ENCODE measurements around the gene ABAT.
"Not testable (repeated sequence)": the region's sequence is repeated elsewhere in the genome, so short reads cannot be mapped to it uniquely, and the experiment has no call there.

Gene ABAT

DNA sequence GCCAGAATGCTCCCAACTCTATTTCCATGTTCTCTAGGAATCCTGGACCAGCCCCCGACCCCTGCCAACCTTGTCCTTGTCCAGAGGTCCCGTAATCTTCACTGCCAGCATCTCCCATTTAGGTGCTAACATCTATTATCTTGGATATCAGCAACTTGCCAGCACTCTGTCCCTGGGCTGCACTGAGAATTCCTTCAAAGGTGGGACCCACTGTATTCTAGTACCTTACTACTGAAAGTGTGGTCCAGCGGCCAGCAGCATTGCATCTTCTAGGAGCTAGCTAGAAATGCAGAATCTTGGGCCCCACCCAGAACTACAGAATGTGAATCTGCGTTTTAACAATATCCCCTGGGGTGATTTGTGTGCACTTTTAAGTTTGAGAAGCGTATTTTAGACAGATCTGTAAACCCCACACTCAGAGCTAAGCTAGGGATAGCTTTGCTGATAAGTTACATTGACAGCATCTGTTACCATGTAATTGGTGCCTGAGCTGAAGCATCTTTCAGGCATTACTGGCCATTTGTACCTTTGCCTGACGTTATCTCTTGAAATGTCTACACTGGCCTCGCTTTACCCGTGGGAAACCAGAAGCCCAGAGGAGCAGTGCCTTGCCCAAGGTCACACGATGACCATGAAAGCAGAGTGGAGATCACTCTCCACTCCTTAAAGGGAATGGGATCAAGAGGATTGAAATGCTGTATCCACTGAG is 8.3 kb downstream of the ABAT start:
- DNase-seq: no peak

DNA sequence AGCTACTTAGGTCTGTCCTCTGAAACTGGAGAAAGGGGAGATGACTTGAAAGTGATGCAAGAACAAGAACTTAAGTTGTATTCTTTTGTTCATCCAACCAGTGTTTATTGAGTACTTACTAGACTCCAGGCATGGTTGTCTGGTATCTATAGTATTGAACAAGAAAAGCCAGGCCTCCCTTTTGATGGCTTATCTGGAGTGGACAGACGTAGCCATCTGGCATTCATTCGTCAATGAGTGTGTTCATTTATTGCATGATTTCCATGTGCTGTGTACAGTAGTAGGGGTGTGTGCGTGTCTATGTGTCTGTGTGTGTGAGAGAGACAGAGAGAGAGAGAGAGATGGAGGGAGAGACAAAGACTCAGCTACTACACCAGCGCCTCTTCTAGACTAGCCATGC is 9.2 kb downstream of the ABAT start:
- no peak for DNase-seq

DNA sequence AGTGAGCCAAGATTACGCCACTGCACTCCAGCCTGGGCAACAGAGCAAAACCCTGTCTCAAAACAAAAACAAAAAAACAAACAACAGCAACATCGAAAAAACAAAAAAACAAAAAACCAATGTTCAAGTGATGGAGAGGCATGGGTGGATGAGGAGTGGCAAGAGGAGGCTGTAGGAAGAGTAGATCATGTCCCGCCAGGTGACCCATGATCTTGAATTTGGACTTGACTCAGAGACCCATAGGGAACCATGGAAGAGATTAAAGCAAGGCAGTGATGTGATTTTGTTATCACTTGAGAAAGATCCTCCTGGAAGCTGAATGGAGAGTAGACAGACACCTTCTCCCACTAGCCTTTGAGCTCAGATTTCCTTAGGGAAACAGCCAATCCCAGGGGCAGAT is 11.2 kb downstream of the ABAT start:
- no peak for DNase-seq

DNA sequence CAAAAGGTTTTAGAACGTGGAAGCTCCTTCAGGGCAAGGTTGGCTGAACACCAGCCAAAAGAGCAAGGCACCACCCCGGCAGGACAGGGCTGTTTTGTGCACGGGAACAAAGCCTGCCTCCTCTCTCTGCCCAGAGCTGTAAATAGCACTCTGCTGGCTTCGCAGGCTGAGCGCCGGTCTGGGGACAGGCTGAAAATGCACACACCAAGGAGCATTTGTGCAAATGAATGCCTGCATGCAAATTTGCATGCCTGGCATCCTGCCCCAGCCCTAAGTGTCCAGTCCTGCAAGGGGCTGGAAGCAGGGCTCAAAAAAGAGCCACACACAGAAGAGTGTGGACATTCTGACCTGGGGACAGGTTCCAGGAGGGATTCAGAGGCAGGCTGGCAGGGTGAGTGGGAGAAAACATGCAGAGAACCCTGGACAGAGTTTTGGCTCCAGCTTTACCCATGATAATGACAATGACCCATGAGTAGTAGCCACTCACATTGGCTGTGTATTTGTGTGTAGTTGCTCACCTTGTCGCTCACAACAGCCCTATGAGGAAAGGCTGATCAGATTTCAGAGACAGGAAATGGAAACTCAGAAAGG is 11.7 kb downstream of the ABAT start:
- DNase-seq: no peak

DNA sequence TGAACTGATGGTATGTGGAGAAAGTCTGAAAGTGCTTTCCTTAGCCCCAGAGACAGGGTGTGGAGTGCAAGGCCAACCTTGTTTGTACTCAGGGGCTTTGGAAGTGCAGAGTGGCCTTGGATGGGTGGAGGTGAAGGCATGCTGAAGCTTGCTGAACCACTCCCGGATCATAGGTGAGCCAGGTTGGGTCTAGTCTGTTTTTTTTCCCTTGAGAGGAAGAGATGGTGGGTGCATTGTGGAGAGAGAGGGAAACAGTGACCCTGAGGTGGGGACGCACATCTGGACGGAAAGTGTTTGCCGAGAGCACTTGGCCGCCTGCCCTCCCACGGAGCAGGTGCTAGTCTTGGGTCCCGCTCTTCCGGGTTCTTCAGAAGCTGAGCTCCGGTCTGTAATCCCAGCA is 12.5 kb downstream of the ABAT start:
- no peak for DNase-seq

DNA sequence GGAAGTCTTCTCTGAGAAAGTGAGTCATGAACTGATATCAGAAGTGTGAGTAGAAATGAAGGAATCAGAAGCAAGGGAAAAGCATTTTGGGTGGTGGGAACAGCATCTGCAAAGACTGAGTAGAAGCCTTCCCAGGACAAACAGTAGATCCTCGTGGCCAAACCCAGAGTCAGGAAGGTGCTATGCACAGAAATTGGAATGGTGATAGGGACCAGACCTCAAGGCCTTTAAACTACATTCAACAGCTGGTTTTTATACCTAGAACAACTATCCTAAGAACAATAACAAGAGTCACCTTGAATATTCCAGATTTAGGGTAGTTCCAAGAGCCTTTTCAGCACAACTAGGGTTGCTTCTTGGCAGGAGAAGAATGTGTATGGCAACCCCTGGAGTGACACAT is 15.3 kb downstream of the ABAT start:
- DNase-seq: no peak

DNA sequence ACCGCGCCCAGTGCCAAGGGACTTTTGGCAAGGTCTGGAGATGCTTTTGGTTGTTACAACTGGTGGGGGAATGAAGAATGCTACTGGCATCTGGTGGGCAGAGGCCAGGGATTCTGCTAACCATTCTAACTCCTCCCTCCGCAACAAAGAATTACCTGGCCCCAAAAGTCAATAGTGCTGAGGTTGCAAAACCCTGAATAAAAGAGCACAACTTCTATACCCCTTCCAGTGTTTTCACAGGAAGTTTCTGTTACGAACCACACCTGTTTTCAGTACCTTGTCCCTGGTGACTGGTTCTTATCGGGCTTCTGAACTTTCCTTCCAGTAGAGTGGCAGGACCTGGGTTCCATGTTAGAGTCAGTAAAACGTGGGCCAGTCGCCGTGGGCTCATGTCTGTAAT is 17.3 kb downstream of the ABAT start:
- DNase-seq: no peak

DNA sequence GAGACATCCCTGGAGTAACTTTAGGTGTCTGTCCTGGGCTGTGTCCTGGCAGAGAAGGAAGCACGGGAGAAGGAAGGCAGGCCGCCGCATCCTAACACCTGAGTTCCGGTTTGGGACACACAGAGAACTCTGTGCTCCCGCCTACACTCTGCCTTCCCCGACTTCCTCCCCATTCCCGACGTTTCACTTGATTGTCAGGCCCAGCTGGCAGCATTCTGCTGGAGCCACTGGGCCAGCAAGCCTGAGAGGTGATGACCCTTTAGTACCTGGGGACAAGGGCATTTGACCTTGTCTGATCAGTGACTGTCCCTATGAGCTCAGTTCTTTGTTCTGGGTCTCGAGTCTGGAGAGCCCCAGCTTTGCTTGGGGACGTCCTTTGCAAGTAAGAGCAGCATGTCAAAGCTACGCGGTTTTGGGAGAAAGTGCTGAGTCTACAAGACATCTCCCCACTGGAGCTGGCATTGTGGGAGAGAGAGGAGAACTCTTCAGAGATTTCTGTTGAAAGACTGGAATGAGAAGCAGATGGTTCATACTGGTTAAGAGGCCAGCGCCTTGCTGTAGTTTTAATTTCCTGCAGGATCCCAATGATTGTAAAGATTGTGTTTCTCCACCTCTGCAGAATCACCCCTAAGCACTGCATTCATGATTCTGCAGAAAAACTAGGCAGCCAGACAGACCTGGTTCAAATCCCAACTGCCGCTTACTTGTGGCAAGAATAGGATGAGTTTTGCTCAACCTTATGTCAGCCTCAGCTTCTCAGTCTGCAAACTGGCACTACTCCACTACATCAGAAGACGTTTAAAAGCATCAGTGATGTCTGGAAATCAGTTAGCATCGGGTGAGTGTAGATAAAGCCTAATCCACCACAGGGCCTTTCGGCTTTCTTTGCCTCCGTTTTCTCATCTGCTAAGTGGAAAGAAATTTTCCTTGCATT is 20.6 kb downstream of the ABAT start:
- DNase-seq: no peak

DNA sequence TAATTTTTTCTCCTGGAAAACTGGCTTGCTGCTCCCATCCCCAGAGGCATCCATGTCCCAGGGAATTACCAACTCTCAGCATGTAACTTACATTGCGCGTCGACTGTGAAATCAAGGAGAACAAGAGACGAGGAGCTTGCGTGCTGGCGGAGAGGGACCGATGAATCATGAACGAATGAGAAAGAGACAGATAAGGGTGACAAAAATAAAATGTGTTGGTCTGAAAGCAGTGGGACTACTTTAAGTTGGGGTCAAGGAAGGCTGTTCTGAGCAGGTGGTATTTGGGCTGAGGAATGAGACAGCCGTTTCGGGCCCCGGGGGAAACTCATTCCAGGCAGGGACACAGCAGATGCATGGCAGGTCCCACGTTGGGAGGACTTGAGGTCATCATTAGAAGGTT is 22.5 kb downstream of the ABAT start:
- no peak for DNase-seq

DNA sequence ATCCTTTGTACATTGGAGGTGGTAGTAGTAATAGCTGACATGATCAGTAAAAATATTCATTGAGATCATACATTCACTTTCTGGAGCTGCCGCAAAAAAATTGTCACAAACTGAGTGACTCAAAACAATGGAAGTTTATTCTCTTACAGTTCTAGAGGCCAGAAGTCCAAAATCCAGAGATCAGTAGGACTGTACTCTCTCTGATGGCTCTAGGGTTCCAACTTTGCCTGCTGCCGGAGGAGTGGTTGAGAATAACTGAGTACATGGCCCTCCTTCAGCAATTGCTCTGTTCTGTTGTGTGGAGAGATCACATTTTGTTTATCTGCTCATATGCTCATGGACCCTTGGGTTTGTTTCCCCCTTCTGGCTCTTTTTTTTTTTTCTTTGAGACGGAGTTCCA is 23.5 kb downstream of the ABAT start:
- DNase-seq: no peak

DNA sequence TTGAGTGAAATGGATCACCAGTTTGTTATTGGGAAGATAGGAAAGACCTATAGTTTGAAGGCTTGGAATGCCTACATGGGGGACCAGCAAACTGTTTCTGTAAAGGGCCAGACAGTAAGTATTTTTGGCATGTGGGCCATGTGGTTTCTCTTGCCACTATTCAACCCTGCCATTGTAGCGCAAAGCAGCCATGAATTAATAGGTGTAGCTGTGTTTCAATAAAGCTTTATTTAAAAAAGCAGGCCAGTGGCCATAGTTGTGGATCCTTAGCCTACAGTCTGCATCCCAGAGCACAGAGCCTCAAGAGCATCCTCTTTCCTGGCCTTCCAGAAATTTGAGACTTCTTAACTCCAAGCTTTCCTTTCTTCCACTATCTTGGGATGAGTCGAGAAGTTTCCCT is 29.3 kb downstream of the ABAT start:
- no peak for DNase-seq

DNA sequence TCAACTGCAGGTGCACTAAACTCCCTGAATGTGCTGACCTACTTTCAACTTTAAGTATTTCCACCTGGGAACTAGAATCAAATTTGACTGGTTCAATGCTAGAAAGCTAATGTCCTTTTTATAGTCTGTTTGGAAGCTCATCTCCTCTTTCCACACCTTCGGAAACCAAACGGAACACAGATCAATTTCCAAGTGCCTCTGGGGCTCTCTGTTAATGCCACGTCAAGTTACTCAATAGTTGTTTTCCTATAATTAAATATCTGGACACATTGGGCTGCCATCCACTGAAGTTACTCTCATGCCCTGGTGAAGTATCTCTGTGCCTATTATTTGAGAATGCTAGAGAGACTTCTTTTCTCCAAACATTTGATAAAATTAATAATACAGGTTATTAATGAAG is 29.7 kb downstream of the ABAT start:
- no peak for DNase-seq

DNA sequence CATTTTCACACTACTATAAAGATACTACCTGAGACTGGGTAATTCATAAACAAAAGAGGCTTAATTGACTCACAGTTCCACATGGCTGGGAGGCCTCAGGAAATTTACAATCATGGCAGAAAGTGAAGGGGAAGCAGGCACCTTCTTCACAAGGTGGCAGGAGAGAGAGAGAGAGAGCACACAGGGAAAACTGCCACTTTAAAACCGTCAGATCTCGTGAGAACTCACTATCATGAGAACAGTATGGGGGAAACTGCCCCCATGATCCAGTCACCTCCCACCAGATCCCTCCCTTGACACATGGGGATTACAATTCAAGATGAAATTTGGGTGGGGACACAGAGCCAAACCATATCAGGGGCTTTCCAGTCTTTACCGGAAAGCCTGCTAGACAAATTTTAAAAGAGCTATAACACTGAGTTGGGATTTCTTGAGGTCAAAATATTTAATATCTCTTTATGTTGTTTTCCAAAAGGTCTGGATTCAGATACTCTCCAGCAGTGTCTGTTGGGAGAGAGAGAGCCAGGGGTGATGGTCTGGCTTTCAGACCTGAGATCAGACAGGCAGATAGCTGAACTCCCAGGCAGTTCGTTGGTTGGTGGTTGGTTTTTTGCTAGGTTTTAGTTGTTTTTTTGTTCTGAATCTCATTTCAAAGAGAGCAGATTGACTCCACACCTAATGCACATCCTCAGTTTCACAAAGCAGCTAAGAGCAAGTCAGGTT is 30.8 kb downstream of the ABAT start:
- not testable (repeated sequence) for DNase-seq

DNA sequence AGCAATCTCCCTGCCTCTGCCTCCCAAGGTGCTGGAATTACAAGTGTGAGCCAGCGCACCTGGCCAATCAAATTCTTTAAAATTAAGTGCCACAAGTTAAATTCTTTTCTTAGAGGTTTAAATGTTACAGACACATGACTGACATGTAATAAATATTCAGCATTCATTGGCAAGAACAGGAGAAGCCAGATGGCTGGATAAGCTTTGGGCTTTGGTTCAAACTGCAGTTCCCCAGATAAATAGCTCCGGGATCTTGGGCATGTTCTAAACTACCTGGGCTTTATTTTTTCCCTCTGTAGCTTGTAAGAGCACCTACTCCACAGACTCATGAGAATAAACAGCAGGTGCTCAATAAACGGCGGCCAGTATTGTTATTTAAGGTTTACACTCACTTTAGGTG is 34.1 kb downstream of the ABAT start:
- DNase-seq: no peak

DNA sequence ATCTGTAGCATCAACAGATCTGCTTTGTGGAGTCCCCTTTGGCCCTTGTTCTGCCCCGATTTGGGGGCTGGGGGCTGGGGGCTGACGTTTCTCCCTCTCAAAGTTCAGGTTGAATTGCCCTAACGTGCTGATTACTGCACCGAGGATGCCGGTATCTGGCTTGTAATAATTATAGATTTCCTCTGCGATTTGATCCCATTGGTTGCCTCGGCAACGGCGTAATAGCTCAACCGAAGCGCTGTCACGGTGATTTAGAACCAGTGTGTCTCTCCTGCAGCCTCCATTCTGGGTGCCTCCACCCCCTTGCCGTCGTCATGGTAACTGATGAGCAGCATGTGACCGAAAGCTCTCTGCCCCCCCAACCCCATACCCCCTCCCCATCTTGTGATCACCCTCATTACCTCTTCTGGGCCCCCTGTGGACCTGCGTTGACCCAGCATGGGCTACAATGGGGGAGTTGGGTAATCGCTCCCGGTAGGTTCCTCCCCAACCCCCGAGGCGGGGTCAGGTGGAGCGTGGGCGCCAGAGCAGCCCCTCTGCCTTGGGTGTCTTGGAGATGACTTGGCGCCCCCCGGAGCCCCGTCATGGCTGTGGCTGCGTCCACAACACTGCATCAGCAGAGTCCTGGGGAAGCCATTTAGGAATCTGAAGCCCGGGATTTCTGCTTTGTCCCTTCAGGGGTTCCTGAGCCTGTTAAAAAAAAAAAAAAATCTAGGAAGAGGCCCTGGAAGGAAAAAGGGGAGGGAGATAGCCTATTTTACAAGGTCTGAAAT is 38.4 kb downstream of the ABAT start:
- DNase-seq: no peak

DNA sequence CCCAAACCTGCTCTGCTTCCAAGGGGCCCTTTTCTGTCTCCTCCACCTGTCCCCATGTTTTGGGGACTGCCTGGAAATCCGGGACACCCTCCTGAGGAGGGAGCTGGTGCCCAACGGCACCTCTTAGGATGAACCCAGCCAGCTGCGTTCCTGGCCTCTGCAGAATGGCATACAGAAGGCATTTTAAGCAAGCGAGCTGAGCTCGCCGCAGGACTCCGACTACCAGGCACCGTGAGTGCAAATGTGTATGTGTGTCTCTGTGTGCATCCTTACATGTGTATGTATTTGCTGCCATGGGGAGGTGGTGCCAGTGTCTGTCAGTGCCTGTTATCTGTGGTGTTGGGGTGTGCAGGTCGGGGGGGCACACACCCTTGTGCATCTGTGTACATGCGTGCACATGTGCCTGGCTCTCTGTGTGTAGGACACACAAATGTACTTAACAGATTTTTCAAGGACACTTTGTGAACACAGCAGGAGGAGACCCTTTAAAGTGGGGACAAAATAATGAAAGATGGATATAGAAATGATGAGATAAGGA is 39.3 kb downstream of the ABAT start:
- DNase-seq: no peak

DNA sequence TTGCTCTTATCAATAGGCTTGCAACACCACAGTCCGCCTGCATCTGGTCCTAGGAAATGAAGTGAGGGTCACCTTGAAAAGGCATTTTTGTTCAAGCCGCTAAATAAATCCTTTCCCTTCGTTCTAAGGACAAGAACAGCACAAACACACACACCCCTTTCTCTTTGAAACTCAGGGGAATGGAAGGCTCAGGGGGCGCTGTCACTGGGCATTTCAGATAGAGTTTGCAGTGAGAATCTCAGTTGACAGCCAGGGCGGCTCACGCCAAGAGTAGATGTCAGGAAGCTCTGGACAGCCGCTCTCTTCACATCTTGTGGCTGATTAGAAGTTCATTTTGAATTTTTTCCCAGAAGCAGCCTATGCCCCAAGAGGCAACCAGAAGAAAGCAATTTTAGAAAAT is 39.8 kb downstream of the ABAT start:
- no peak for DNase-seq

DNA sequence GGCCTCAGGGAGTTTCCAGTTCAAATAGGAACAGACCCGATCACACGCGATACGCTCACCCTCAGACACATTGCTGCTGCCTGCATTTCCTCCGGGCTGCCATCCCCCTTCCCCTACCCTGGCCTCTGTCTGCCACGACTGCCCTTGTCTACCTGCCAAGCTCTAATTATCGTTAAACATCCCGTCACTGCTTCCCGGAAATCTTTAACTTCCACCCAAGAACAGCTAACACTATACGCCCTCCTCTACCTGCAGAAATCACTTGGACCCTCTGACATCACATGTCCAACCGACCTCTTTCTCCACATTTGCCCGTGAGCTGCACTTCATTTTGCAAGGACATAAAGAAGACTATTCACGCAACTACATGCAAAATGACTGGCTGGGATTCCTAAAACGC is 40.4 kb downstream of the ABAT start:
- no peak for DNase-seq

DNA sequence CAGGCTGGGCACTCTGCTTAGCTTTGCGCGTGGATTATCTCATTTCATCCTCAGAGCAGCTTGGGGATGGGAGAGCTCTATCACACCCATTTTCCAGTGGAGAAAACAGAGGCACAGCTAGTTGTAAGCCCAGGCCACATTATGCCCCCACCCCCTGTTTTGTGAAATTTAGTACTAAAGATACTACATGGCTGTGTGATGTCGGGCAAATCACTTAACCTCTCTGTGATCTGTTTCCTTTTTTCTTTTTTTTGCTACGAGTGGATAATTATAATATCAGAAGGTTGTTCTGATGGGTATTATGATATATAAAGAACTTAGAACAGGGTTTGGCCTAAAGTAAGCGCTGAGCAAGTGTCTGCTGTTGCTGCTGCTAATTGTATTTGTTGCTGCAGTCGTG is 41.6 kb downstream of the ABAT start:
- DNase-seq: no peak

DNA sequence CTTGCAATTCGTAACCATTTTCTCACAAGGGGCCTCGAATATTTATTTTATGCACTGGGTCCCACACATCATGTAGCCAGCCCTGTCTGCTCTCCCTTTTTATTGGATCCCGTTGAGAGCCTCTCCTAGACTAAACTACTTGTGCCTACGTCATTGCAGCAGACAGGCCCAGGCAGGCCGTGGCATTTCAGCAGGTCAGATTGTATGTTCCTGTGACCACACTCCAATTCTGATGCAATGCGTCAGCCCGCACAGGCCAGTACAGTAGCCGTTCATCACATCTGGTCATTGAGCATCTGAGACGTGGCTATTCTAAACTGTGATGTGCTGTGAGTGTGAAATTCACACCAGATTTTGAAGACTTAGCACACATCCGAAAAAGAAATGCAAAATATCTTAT is 42.2 kb downstream of the ABAT start:
- DNase-seq: no peak

DNA sequence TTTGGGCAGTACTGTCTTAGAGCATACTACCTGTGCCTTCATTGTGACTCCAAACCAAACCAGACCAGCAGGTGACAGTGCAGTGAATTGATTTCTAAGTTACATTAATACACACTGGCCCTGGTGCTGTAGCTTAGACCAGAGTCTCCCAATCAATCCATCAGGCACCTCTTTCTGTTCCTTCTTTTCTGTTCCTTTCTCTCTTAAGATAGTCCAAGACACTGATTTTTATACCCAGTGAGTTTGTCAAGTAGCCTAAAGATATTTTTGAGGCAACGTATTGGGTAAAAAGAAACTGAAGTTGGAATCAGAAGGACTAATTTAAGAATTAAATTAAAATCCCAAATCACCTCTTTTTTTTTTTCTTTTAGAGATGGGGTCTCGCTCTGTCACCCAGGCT is 43.1 kb downstream of the ABAT start:
- no peak for DNase-seq

DNA sequence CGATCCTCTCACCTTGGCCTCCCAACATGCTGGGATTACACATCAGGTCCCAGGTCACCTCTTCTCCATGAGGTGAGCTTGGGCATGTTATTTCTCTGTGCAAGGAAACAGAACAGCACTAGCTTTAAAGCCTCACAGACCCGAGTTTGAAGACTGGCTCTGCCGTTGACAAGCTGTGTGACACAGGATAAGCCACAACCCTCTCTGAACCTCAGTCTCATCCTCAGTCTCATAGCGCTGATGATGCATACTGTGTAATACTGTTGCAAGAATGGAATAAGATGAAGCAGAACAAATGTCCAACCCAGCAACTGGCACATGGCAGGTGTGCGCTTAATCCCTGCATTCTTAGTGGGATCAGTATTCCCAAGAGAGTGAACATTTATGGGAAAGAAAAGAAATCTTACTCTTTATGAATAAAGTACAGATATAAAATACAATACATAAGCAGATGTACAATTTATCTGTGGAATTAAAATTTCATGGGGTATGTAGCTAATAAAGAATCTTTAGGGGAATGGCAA is 43.5 kb downstream of the ABAT start:
- no peak for DNase-seq
